DND-41 (cell line): ENCODE results near the gene HNRNPUL1.

ENCODE experiments used
- ATAC-seq: fragments of 200-7000 bp; cut with Tn5 transposase; 3 replicates; pipeline ENCODE4 v1.9.1; 2021; ENCODE audit warnings: low read depth; ENCODE audit not compliant: insufficient read depth
- DNase-seq: peaks from one replicate; pipeline ENCODE4 v3.0.0-alpha.2; 2020
- H2AFZ ChIP-seq: 2 replicates; pipeline ENCODE4 v1.6.0; 2012; ENCODE audit warnings: low read depth, low read length
- H3K27ac ChIP-seq: 2 replicates; pipeline ENCODE4 v1.5.1; 2012; ENCODE audit warnings: low read length, inconsistent platforms
- H3K27me3 ChIP-seq: fragments of 200-600 bp; sonication (generic); 2 replicates; pipeline ENCODE4 v1.6.0; 2012; ENCODE audit warnings: low read length, mild to moderate bottlenecking, inconsistent platforms; ENCODE audit not compliant: insufficient read depth, poor library complexity
- H3K36me3 ChIP-seq: 2 replicates; pipeline ENCODE4 v1.5.1; 2012; ENCODE audit warnings: low read length, inconsistent platforms; ENCODE audit not compliant: insufficient read depth
- H3K4me1 ChIP-seq: 2 replicates; pipeline ENCODE4 v1.5.1; 2012; ENCODE audit warnings: mild to moderate bottlenecking, low read length; ENCODE audit not compliant: insufficient read depth
- H3K4me2 ChIP-seq: 2 replicates; pipeline ENCODE4 v1.6.0; 2012; ENCODE audit warnings: mild to moderate bottlenecking, moderate library complexity, low read length, inconsistent platforms; ENCODE audit not compliant: insufficient read depth
- H3K4me3 ChIP-seq, 2 experiments: fragments of 200-600 bp in 1 of 2; shearing (Covaris generic) in 1 of 2; 2 replicates each; pipeline ENCODE4 v1.5.1; 2012 to 2016; ENCODE audit warnings: inconsistent platforms in 2 of 2, low read length in 2 of 2, mild to moderate bottlenecking in 2 of 2, low read depth in 1 of 2, moderate library complexity in 1 of 2
- H3K79me2 ChIP-seq: 2 replicates; pipeline ENCODE4 v1.6.0; 2012; ENCODE audit warnings: low read length, inconsistent platforms; ENCODE audit not compliant: insufficient read depth
- H3K9ac ChIP-seq: 2 replicates; pipeline ENCODE4 v1.6.0; 2012; ENCODE audit warnings: low read depth, mild to moderate bottlenecking, inconsistent platforms, low read length, moderate library complexity
- H3K9me3 ChIP-seq: 2 replicates; pipeline ENCODE4 v1.5.1; 2012; ENCODE audit warnings: low read length, moderate library complexity, mild to moderate bottlenecking, inconsistent platforms; ENCODE audit not compliant: insufficient read depth, severe bottlenecking
- H4K20me1 ChIP-seq: 2 replicates; pipeline ENCODE4 v1.6.0; 2012; ENCODE audit warnings: low read length; ENCODE audit not compliant: insufficient read depth
- CTCF ChIP-seq: IDR thresholded peaks from 2 replicates; pipeline ENCODE4 v1.5.1; 2012; ENCODE audit warnings: borderline replicate concordance, low read length, moderate library complexity, mild to moderate bottlenecking; ENCODE audit not compliant: poor library complexity, severe bottlenecking; ENCODE audit errors: extremely low read depth
- EZH2 ChIP-seq: IDR thresholded peaks from 3 replicates; pipeline ENCODE4 v1.6.1; 2012; ENCODE audit warnings: borderline replicate concordance, low read depth, mild to moderate bottlenecking, moderate library complexity, low read length, inconsistent platforms; ENCODE audit not compliant: severe bottlenecking

The HNRNPUL1 gene

GRCh38 chr19:41320568-41320967 lies 56.4 kb downstream of the HNRNPUL1 start:
- Histone ChIP-seq H2AFZ (no peak overlapping the region), H3K36me3 (peaks cover 96% of the 10 kb centered on the region), H3K27me3 (no peaks in the 10 kb centered on the region), H3K9me3 (no peaks in the 10 kb centered on the region), H3K9ac (no peak overlapping the region), H3K27ac (no peak overlapping the region), H3K4me3 (no peak overlapping the region), H4K20me1 (peaks cover 52% of the 10 kb centered on the region), H3K79me2 (peaks cover 8% of the 10 kb centered on the region), H3K4me2 (no peak overlapping the region), H3K4me1 (no peaks in the 10 kb centered on the region)
- ATAC-seq (no peak), DNase-seq (no peak)
- TF ChIP-seq CTCF (no peak), EZH2 (no peak)

- H3K36me3 ChIP-seq, result peaks cover 94% of the 10 kb centered on the region
- no peak overlapping the region for H2AFZ ChIP-seq
- no peaks in the 10 kb centered on the region for H3K9me3 ChIP-seq
- peaks cover 57% of the 10 kb centered on the region for H4K20me1 ChIP-seq
- no peaks in the 10 kb centered on the region for H3K4me1 ChIP-seq
- H3K79me2 ChIP-seq, result peaks cover 6% of the 10 kb centered on the region
- ATAC-seq, result no peak
- no peak overlapping the region for H3K4me2 ChIP-seq
- H3K27me3 ChIP-seq, result no peaks in the 10 kb centered on the region
- no peak overlapping the region for H3K9ac ChIP-seq
- TF ChIP-seq CTCF (no peak), EZH2 (no peak)
- no peak overlapping the region for H3K4me3 ChIP-seq
- no peak overlapping the region for H3K27ac ChIP-seq
- no peak for DNase-seq
Observed at GRCh38 chr19:41321204-41321599, 57.0 kb downstream of the HNRNPUL1 start.

- ATAC-seq (no peak), DNase-seq (no peak)
- Histone ChIP-seq H3K27ac (no peak overlapping the region), H3K9me3 (no peaks in the 10 kb centered on the region), H4K20me1 (peaks cover 57% of the 10 kb centered on the region), H3K36me3 (peaks cover 94% of the 10 kb centered on the region), H3K79me2 (peaks cover 7% of the 10 kb centered on the region), H3K4me3 (no peak overlapping the region), H2AFZ (no peak overlapping the region), H3K27me3 (no peaks in the 10 kb centered on the region), H3K9ac (no peak overlapping the region), H3K4me1 (no peaks in the 10 kb centered on the region), H3K4me2 (no peak overlapping the region)
- TF ChIP-seq CTCF (peak; percentile 33), EZH2 (no peak)
Observed at GRCh38 chr19:41321600-41322270, 57.6 kb downstream of the HNRNPUL1 start.
